RWPE1 (cell line): ENCODE data around the gene SLC6A20.

Source experiments
- CTCF ChIA-PET: fragments of 350-600 bp; sonication (Branson Sonifier 250); formaldehyde crosslinking; extraction: SDS; loops from one replicate; lab custom pipeline; 2021; lab: Yijun Ruan, JAX
- POLR2A ChIA-PET: fragments of 400-600 bp; formaldehyde crosslinking; extraction: SDS; loops from one replicate; lab custom pipeline; 2020; ENCODE audit warnings: antibody characterized with exemption; ENCODE audit not compliant: low non-redundant PET; lab: Yijun Ruan, JAX
- DNase-seq: peaks from one replicate; pipeline ENCODE4 v3.0.0; 2012; ENCODE audit warnings: low spot score
- H3K27ac ChIP-seq: fragments of 450-650 bp; 2 replicates; pipeline ENCODE4 v1.5.1; 2017
- TF ChIP-seq, protein P1 (sequence below): fragments of 450-650 bp; conservative IDR thresholded peaks from 2 replicates; pipeline ENCODE4 v1.5.1; 2017; ENCODE audit warnings: low read depth, mild to moderate bottlenecking

SLC6A20 gene

GRCh38 chr3:45838466-45838865 is 42.1 kb upstream of the SLC6A20 start:
- ChIA-PET CTCF (interaction anchor here (0.7 kb wide), 1 partner anchor 28 kb away, joined by 3 read pairs; no protein-coding TSS in a partner anchor), POLR2A (no interaction called here)
- TF ChIP-seq, protein P1, sequence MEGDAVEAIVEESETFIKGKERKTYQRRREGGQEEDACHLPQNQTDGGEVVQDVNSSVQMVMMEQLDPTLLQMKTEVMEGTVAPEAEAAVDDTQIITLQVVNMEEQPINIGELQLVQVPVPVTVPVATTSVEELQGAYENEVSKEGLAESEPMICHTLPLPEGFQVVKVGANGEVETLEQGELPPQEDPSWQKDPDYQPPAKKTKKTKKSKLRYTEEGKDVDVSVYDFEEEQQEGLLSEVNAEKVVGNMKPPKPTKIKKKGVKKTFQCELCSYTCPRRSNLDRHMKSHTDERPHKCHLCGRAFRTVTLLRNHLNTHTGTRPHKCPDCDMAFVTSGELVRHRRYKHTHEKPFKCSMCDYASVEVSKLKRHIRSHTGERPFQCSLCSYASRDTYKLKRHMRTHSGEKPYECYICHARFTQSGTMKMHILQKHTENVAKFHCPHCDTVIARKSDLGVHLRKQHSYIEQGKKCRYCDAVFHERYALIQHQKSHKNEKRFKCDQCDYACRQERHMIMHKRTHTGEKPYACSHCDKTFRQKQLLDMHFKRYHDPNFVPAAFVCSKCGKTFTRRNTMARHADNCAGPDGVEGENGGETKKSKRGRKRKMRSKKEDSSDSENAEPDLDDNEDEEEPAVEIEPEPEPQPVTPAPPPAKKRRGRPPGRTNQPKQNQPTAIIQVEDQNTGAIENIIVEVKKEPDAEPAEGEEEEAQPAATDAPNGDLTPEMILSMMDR: no peak
- no peak overlapping the region for H3K27ac ChIP-seq
- DNase-seq: no peak

- ChIA-PET CTCF (interaction anchor here (0.5 to 1.1 kb wide), 8 partner anchors 10 to 140 kb away, joined by 3 to 5 read pairs (median 4); partner anchors contain the start of gene SLC6A20), POLR2A (no interaction called here)
- H3K27ac ChIP-seq: no peak overlapping the region
- DNase-seq: peak; percentile 29
- TF ChIP-seq, protein P1: peak; percentile 45
These were observed 36.4 kb upstream of the SLC6A20 start for GRCh38 chr3:45832699-45833098.

GRCh38 chr3:45830121-45830520 is 33.8 kb upstream of the SLC6A20 start:
- CTCF ChIA-PET: interaction anchor here (1.1 kb wide), 1 partner anchor 13 kb away, joined by 3 read pairs; no protein-coding TSS in a partner anchor
- no peak for DNase-seq
- no peak overlapping the region for H3K27ac ChIP-seq
- TF ChIP-seq, protein P1: no peak
- POLR2A ChIA-PET: no interaction called here

DNA sequence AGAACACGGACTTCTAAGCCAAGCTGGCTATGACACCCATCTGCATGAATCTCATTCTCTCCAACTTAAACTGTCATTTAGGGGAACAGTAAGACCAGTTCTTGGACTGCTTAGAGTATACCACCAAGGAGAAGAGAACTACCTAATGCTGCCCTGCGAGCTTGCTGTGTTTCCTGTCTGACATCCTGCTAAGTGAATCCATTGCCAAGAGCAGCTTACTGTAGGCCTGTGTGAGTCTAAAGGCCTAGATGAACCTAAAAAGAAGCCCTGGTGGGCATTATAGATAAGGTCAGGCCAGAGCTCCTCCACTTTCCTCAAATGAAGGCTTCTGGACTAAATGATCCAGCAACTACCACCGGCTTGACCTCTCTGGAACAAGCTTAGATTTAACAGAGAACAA is 30.6 kb upstream of the SLC6A20 start:
- POLR2A ChIA-PET: no interaction called here
- CTCF ChIA-PET: no interaction called here
- no peak overlapping the region for H3K27ac ChIP-seq

DNA sequence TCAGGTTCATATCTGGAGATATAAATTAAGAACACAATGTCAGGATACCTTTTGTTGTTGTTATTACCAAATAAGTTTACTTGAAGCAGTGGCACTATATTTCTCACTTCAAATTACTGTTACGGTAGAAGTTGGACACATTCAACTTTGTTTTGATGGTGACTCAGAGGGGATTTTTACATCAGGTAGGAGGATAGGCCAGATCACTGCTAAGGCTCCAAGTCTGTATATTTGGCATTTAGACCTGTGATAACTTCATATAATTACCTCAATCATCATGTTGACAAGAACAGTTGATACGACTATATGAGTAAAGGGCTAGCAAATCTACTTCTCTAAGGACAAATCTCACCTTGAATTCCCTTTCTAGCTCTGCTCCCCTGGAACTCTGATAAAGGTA is 30.0 kb upstream of the SLC6A20 start:
- TF ChIP-seq, protein P1: no peak
- ChIA-PET POLR2A (no interaction called here), CTCF (no interaction called here)
- DNase-seq: no peak
- no peak overlapping the region for H3K27ac ChIP-seq

More for the DNA sequence above, 30.6 kb upstream of the SLC6A20 start:
- TF ChIP-seq, protein P1: no peak
- DNase-seq: no peak

DNA sequence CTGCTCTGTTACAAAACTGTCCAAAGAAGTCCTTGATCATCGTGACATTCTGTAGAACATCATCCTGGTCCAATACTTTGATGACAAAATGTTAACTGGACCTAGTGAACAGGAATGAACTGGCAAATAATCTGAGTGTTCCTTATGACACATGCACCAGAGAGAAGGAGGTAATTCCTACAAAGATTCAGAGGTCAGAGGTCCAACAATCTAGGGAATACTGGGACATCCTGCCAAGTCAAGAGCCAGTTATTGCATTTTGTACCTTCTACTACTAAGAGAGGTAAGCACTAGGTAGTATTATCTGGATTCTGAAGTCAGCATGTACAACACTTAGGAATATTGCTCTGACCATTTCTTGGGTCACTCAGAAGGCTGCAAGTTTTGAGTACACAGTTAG is 24.8 kb upstream of the SLC6A20 start:
- TF ChIP-seq, protein P1: no peak

GRCh38 chr3:45819543-45819942 is 23.2 kb upstream of the SLC6A20 start:
- POLR2A ChIA-PET: no interaction called here
- H3K27ac ChIP-seq: no peak overlapping the region

More for the DNA sequence above, 24.8 kb upstream of the SLC6A20 start:
- ChIA-PET POLR2A (no interaction called here), CTCF (no interaction called here)
- H3K27ac ChIP-seq: no peak overlapping the region
- DNase-seq: no peak

More at GRCh38 chr3:45819543-45819942, 23.2 kb upstream of the SLC6A20 start:
- DNase-seq: no peak
- TF ChIP-seq, protein P1: no peak
- CTCF ChIA-PET: no interaction called here
